Natural killer cell (primary cell): ENCODE data around the gene STX8. TPM values are rescaled to one million over a fixed set of nuclear protein-coding genes. Genes with fewer than 3 reads are reported as not detected.

Experiments
- ATAC-seq, 3 donors: fragments of 150-1000 bp in 2 of 3; fragments of 200-7000 bp in 1 of 3; cut with Tn5 transposase; 1 replicate in 1 of 3; 2 replicates in 2 of 3; pipeline ENCODE4 v1.10.0; 2021; ENCODE audit warnings: mild to moderate bottlenecking in 2 of 3, moderate library complexity in 2 of 3
- DNase-seq, 2 donors: peaks; one replicate each; pipeline versions ENCODE4 v3.0.0 to v3.0.0-alpha.2; 2013 to 2021; ENCODE audit warnings: mixed read lengths in 1 of 2
- H3K27ac ChIP-seq: one replicate; pipeline ENCODE4 v1.5.1; 2013; ENCODE audit warnings: mild to moderate bottlenecking, low read length
- H3K27me3 ChIP-seq: one replicate; pipeline ENCODE4 v1.6.1; 2013; ENCODE audit warnings: low read length; ENCODE audit not compliant: control insufficient read depth, insufficient read depth
- H3K36me3 ChIP-seq: one replicate; pipeline ENCODE4 v1.6.1; 2013; ENCODE audit warnings: low read length; ENCODE audit not compliant: control insufficient read depth, insufficient read depth
- H3K4me1 ChIP-seq: one replicate; pipeline ENCODE4 v1.6.1; 2013; ENCODE audit warnings: low read length; ENCODE audit not compliant: control insufficient read depth, insufficient read depth
- H3K4me3 ChIP-seq: one replicate; pipeline ENCODE4 v1.5.1; 2013; ENCODE audit warnings: low read length
- H3K9me3 ChIP-seq: one replicate; pipeline ENCODE4 v1.6.1; 2013; ENCODE audit warnings: low read length; ENCODE audit not compliant: control insufficient read depth, insufficient read depth
- H3K27ac Mint-ChIP-seq, 2 donors: one replicate each; pipeline ENCODE4 v1.8.0; 2022; ENCODE audit warnings: mild to moderate bottlenecking in 2 of 2, mixed read lengths in 2 of 2, moderate library complexity in 1 of 2
- H3K27me3 Mint-ChIP-seq, 2 donors: one replicate each; pipeline ENCODE4 v1.8.0; 2022; ENCODE audit warnings: low read depth in 2 of 2, mixed read lengths in 2 of 2
- H3K36me3 Mint-ChIP-seq: one replicate; pipeline ENCODE4 v1.8.0; 2022; ENCODE audit warnings: mixed read lengths
- H3K4me1 Mint-ChIP-seq, 2 donors: one replicate each; pipeline ENCODE4 v1.8.0; 2022; ENCODE audit warnings: mixed read lengths in 2 of 2
- H3K4me3 Mint-ChIP-seq: one replicate; pipeline ENCODE4 v1.8.0; 2022; ENCODE audit warnings: mild to moderate bottlenecking, moderate library complexity, mixed read lengths
- H3K9me3 Mint-ChIP-seq, 2 donors: one replicate each; pipeline ENCODE4 v1.8.0; 2022; ENCODE audit warnings: mixed read lengths in 2 of 2
- WGBS: methylation state at CpG from one replicate; pipeline ENCODE4 v1.1.7; 2013; ENCODE audit warnings: missing lambda C conversion rate; ENCODE audit not compliant: insufficient coverage; 5-methylcytosine and 5-hydroxymethylcytosine counted together
- intact Hi-C: fragments of 100-400 bp; cut with micrococcal nuclease; formaldehyde crosslinking; loops from one replicate; pipeline ENCODE4 v1.14.2; 2022
- total RNA-seq, 4 donors: library from RNA; stranded (reverse); fragments of 120-200 nt in 1 of 4; gene quantifications; one replicate each; pipeline versions ENCODE4 v1.2.3 to v1.2.4, GENCODE V29; 2013 to 2022
- TF ChIP-seq, protein P1 (sequence below): fragments of 200-600 bp; IDR thresholded peaks from one replicate; pipeline ENCODE4 v1.8.0; 2022; ENCODE audit warnings: antibody characterized with exemption

STX8 gene
- total RNA-seq, 3 donors from 2014 or later (not counting 1 experiment from before 2014, with no cell fraction given): 96.3 to 141 (median 120) TPM

DNA sequence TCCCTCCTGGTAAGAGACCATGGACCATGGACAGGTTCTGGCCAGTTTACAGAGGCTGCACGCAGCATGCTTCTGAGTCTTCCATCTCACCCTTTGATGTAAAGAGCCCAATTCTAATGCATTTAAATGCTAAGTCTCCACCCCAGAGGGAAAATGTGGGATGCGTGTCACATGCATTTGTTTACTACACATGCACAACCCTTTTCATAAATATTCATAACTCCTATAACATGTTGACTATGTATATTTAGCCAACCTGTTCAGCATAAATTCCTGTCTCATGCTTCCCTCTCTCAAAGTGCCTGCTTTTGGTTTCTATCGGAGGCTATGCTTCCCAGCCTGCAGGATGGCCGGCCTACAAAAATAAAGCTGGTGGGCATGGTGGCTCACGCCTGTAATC, 260.3 kb downstream of the STX8 start:
- Histone ChIP-seq H3K4me1 (no peaks in the 10 kb centered on the region), H3K36me3 (no peaks in the 10 kb centered on the region), H3K27ac (no peak overlapping the region), H3K4me3 (no peak overlapping the region), H3K27me3 (no peaks in the 10 kb centered on the region), H3K9me3 (no peaks in the 10 kb centered on the region)
- no peak overlapping the region for H3K27ac Mint-ChIP-seq
- H3K4me3 Mint-ChIP-seq: no peak overlapping the region
- TF ChIP-seq, protein P1, sequence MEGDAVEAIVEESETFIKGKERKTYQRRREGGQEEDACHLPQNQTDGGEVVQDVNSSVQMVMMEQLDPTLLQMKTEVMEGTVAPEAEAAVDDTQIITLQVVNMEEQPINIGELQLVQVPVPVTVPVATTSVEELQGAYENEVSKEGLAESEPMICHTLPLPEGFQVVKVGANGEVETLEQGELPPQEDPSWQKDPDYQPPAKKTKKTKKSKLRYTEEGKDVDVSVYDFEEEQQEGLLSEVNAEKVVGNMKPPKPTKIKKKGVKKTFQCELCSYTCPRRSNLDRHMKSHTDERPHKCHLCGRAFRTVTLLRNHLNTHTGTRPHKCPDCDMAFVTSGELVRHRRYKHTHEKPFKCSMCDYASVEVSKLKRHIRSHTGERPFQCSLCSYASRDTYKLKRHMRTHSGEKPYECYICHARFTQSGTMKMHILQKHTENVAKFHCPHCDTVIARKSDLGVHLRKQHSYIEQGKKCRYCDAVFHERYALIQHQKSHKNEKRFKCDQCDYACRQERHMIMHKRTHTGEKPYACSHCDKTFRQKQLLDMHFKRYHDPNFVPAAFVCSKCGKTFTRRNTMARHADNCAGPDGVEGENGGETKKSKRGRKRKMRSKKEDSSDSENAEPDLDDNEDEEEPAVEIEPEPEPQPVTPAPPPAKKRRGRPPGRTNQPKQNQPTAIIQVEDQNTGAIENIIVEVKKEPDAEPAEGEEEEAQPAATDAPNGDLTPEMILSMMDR: no peak
- H3K9me3 Mint-ChIP-seq: peaks cover 2 to 6% of the 10 kb centered on the region in 2 donors
- H3K4me1 Mint-ChIP-seq: peaks cover 0 to 24% of the 10 kb centered on the region in 2 donors
- ATAC-seq: no peak
- intact Hi-C loops: no loop called here
- 99% methylated on average over 5 of the region's 5 CpGs for WGBS
- H3K27me3 Mint-ChIP-seq: no peaks in the 10 kb centered on the region
- no peak for DNase-seq
- no peaks in the 10 kb centered on the region for H3K36me3 Mint-ChIP-seq

DNA sequence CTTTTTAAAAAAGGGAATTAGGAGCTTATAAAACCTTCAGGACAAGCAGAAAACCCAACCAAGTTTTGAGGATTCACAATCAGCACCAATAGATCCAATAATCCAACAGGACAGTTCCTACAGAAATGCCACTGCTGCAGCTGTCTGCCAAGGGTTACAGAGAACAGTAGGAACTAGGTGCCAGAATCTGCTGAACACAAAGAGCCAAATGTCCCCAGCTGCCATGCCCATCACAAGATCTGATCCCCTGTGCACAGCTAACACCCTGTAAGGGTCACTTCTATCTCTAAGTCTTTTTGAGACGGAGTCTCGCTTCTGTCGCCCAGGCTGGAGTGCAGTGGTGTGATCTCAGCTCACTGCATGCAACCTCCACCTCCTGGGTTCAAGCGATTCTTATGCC, 262.3 kb downstream of the STX8 start:
- TF ChIP-seq, protein P1: no peak
- DNase-seq (no peak), ATAC-seq (no peak)
- WGBS: 98% methylated on average over 4 of the region's 4 CpGs
- no peaks in the 10 kb centered on the region for H3K27me3 Mint-ChIP-seq
- H3K27ac Mint-ChIP-seq: no peak overlapping the region
- H3K9me3 Mint-ChIP-seq: peaks cover 0 to 6% of the 10 kb centered on the region in 2 donors
- H3K27me3 ChIP-seq: no peaks in the 10 kb centered on the region
- H3K9me3 ChIP-seq: no peaks in the 10 kb centered on the region
- no peak overlapping the region for H3K27ac ChIP-seq
- no peak overlapping the region for H3K4me3 ChIP-seq
- H3K36me3 Mint-ChIP-seq: no peaks in the 10 kb centered on the region
- H3K36me3 ChIP-seq: no peaks in the 10 kb centered on the region
- no peaks in the 10 kb centered on the region for H3K4me1 ChIP-seq
- no peak overlapping the region for H3K4me3 Mint-ChIP-seq
- H3K4me1 Mint-ChIP-seq: peaks cover 0 to 24% of the 10 kb centered on the region in 2 donors
- intact Hi-C loops: no loop called here

DNA sequence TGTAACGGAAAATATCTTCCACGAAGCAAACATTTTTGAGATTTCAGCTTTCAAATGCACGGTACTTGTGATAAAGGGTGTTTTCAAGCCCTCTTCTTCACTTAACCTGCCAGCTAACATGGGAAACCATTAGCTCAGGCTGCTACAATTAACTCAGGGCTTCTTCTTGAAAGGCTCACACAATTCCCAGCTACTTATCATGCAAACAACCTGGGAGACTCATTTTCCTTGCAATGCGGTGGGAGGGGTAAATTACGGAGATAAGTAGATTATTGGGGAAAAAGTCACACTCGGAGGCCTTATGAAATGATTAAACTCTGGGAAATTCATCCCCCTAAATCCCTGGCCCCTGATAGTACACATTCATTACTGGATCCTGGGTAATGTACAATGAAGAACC, 266.4 kb downstream of the STX8 start:
- no peak overlapping the region for H3K27ac ChIP-seq
- ATAC-seq: no peak
- DNase-seq: no peak
- no peaks in the 10 kb centered on the region for H3K9me3 Mint-ChIP-seq
- H3K27me3 Mint-ChIP-seq: no peaks in the 10 kb centered on the region
- H3K4me1 Mint-ChIP-seq: peaks cover 8 to 14% of the 10 kb centered on the region in 2 donors
- intact Hi-C loops: no loop called here
- no peaks in the 10 kb centered on the region for H3K4me1 ChIP-seq
- no peak overlapping the region for H3K27ac Mint-ChIP-seq
- no peaks in the 10 kb centered on the region for H3K36me3 ChIP-seq
- H3K9me3 ChIP-seq: no peaks in the 10 kb centered on the region
- 100% methylated on average over 3 of the region's 6 CpGs for WGBS
- no peak overlapping the region for H3K4me3 Mint-ChIP-seq
- H3K4me3 ChIP-seq: no peak overlapping the region
- no peaks in the 10 kb centered on the region for H3K27me3 ChIP-seq
- H3K36me3 Mint-ChIP-seq: no peaks in the 10 kb centered on the region
- TF ChIP-seq, protein P1: no peak

DNA sequence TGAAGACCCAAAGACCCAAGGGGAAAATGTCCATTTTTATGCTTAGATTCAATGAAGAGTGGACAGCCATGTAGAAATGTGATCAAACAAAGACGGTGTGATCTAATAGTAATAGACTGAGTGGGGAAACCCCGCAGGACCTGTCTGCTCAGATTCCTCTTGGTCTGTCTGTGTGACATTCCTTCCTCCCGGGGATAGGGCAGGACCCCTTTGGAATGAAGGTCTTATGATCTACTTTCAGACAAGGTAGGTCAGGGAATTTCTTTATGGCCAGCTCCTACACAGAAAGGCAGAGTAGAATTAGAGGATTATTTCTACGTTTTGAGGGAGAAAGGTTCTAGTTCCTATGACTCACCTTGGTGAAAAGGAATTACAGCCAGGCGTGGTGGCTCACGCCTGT, 267.6 kb downstream of the STX8 start:
- Mint-ChIP-seq H3K4me1 (peaks cover 8 to 14% of the 10 kb centered on the region in 2 donors), H3K27ac (peak overlapping the region in 1 of 2 donors; percentile 20), H3K4me3 (no peak overlapping the region), H3K9me3 (no peaks in the 10 kb centered on the region), H3K27me3 (no peaks in the 10 kb centered on the region), H3K36me3 (no peaks in the 10 kb centered on the region)
- DNase-seq (no peak), ATAC-seq (no peak)
- TF ChIP-seq, protein P1: no peak
- Histone ChIP-seq H3K27me3 (no peaks in the 10 kb centered on the region), H3K4me3 (no peak overlapping the region), H3K36me3 (no peaks in the 10 kb centered on the region), H3K9me3 (no peaks in the 10 kb centered on the region), H3K4me1 (no peaks in the 10 kb centered on the region), H3K27ac (no peak overlapping the region)
- intact Hi-C loops: no loop called here
- WGBS: 93% methylated on average over 6 of the region's 6 CpGs
